GM12878 (cell line): ENCODE data around the gene LATS2. TPM values are rescaled to one million over a fixed set of nuclear protein-coding genes. Genes with fewer than 3 reads are reported as not detected.

Experiments
- ATAC-seq: fragments of 200-7000 bp; cut with Tn5 transposase; 3 replicates; pipeline ENCODE4 v1.9.1; 2020; ENCODE audit warnings: mild to moderate bottlenecking, moderate library complexity
- BruUV-seq: library from RNA; stranded (reverse); fragments of 400-500 nt; replicated peaks from 2 replicates; lab custom pipeline; 2021; lab: Mats Ljungman, UMichigan
- CTCF ChIA-PET: fragments of 300-600 bp; sonication (Branson Sonifier 250); formaldehyde crosslinking; extraction: SDS; loops from one replicate; lab custom pipeline; 2021; ENCODE audit warnings: inconsistent platforms; lab: Yijun Ruan, JAX
- POLR2A ChIA-PET: fragments of 350-600 bp; formaldehyde crosslinking; extraction: SDS; loops from one replicate; lab custom pipeline; 2021; ENCODE audit warnings: inconsistent platforms; lab: Charles Lee
- RAD21 ChIA-PET: fragments of 300-600 bp; sonication (Branson Sonifier 250); formaldehyde crosslinking; loops from one replicate; lab custom pipeline; 2023; ENCODE audit warnings: antibody characterized with exemption; ENCODE audit not compliant: unreplicated experiment; lab: Charles Lee
- SMC1A ChIA-PET: fragments of 300-600 bp; sonication (Branson Sonifier 250); formaldehyde crosslinking; loops from one replicate; lab custom pipeline; 2023; ENCODE audit not compliant: unreplicated experiment, uncharacterized antibody; lab: Charles Lee
- DNase-seq: peaks from one replicate; pipeline ENCODE4 v3.0.0-alpha.2; 2011; ENCODE audit warnings: low read depth, low spot score
- FAIRE-seq: peaks from 3 replicates; lab custom pipeline; 2011; peaks lifted over from hg19 to GRCh38; lab: Jason Lieb, UNC
- H2AFZ ChIP-seq: 2 replicates; pipeline ENCODE4 v1.6.0; 2011; ENCODE audit warnings: low read depth, low read length, control low read depth; ENCODE audit not compliant: control insufficient read depth
- H3K27ac ChIP-seq: 2 replicates; pipeline ENCODE4 v1.5.1; 2011; ENCODE audit warnings: control low read depth; ENCODE audit not compliant: control insufficient read depth, insufficient read depth
- H3K27me3 ChIP-seq, 2 experiments: replicated peaks in 1 of 2; 2 replicates each; pipeline versions ENCODE4 v1.6.0 to v1.6.1; 2011; ENCODE audit warnings: low read length in 1 of 2; ENCODE audit not compliant: control insufficient read depth in 2 of 2, insufficient read depth in 2 of 2
- H3K36me3 ChIP-seq, 2 experiments: 2 replicates each; pipeline ENCODE4 v1.5.1; 2011; ENCODE audit warnings: low read length in 1 of 2; ENCODE audit not compliant: control insufficient read depth in 2 of 2, insufficient read depth in 2 of 2
- H3K4me1 ChIP-seq: 2 replicates; pipeline ENCODE4 v1.6.1; 2011; ENCODE audit warnings: mild to moderate bottlenecking, low read length, moderate library complexity, mixed read lengths; ENCODE audit not compliant: control insufficient read depth, insufficient read depth
- H3K4me2 ChIP-seq: 2 replicates; pipeline ENCODE4 v1.6.0; 2011; ENCODE audit warnings: control low read depth; ENCODE audit not compliant: control insufficient read depth, insufficient read depth
- H3K4me3 ChIP-seq: fragments of 200-600 bp; sonication (generic); 2 replicates; pipeline ENCODE4 v1.5.1; 2016
- H3K79me2 ChIP-seq: 2 replicates; pipeline ENCODE4 v1.6.0; 2011; ENCODE audit warnings: low read length; ENCODE audit not compliant: control insufficient read depth, insufficient read depth
- H3K9ac ChIP-seq: 2 replicates; pipeline ENCODE4 v1.8.0; 2011; ENCODE audit warnings: low read length, control low read depth, mixed read lengths; ENCODE audit not compliant: control insufficient read depth, insufficient read depth
- H3K9me3 ChIP-seq: replicated peaks from 3 replicates; pipeline ENCODE4 v1.5.1; 2011; ENCODE audit warnings: mild to moderate bottlenecking, low read length; ENCODE audit not compliant: control insufficient read depth, insufficient read depth
- H4K20me1 ChIP-seq: 2 replicates; pipeline ENCODE4 v1.6.0; 2011; ENCODE audit not compliant: control insufficient read depth, insufficient read depth
- BRCA1 ChIP-seq: IDR thresholded peaks from 2 replicates; pipeline ENCODE4 v1.6.1; 2011; ENCODE audit warnings: low read depth, low read length, improper control_type of control experiment
- DPF2 ChIP-seq: fragments of 450-650 bp; IDR thresholded peaks from 2 replicates; pipeline ENCODE4 v1.6.1; 2017; ENCODE audit warnings: mild to moderate bottlenecking
- FOXM1 ChIP-seq: IDR thresholded peaks from 2 replicates; pipeline ENCODE4 v1.6.1; 2012; ENCODE audit warnings: low read depth, mild to moderate bottlenecking, inconsistent platforms, low read length, moderate library complexity
- GABPA ChIP-seq: IDR thresholded peaks from 2 replicates; pipeline ENCODE4 v1.6.1; 2014; ENCODE audit warnings: antibody characterized with exemption, low read depth, mild to moderate bottlenecking, inconsistent platforms
- IRF4 ChIP-seq: IDR thresholded peaks from 2 replicates; pipeline ENCODE4 v1.6.1; 2011; ENCODE audit warnings: low read depth, low read length
- JUNB ChIP-seq: IDR thresholded peaks from 2 replicates; pipeline ENCODE4 v1.6.1; 2016; ENCODE audit warnings: antibody characterized with exemption, mild to moderate bottlenecking
- MEF2A ChIP-seq: IDR thresholded peaks from 2 replicates; pipeline ENCODE4 v1.6.1; 2011; ENCODE audit warnings: low read depth, mild to moderate bottlenecking, low read length, moderate library complexity; ENCODE audit not compliant: insufficient read depth
- MLLT1 ChIP-seq: fragments of 450-650 bp; IDR thresholded peaks from 2 replicates; pipeline ENCODE4 v1.6.1; 2016; ENCODE audit warnings: mild to moderate bottlenecking
- NFYA ChIP-seq: IDR thresholded peaks from 2 replicates; pipeline ENCODE4 v1.6.1; 2011; ENCODE audit warnings: low read depth, mild to moderate bottlenecking, low read length, improper control_type of control experiment, borderline replicate concordance
- NR2C1 ChIP-seq: fragments of 450-650 bp; IDR thresholded peaks from 2 replicates; pipeline ENCODE4 v1.6.1; 2017; ENCODE audit warnings: antibody characterized with exemption, mild to moderate bottlenecking, moderate library complexity
- NRF1 ChIP-seq: conservative IDR thresholded peaks from 2 replicates; pipeline ENCODE4 v1.6.1; 2011; ENCODE audit warnings: mild to moderate bottlenecking, low read depth, low read length, improper control_type of control experiment
- RFX5 ChIP-seq: IDR thresholded peaks from 2 replicates; pipeline ENCODE4 v1.6.1; 2011; ENCODE audit warnings: low read depth, low read length, improper control_type of control experiment
- SMARCA5 ChIP-seq: fragments of 450-650 bp; IDR thresholded peaks from 2 replicates; pipeline ENCODE4 v1.6.1; 2017; ENCODE audit warnings: mild to moderate bottlenecking
- STAT1 ChIP-seq: fragments of 450-650 bp; conservative IDR thresholded peaks from 2 replicates; pipeline ENCODE4 v1.6.1; 2014; ENCODE audit warnings: antibody characterized with exemption, mild to moderate bottlenecking
- ZNF24 ChIP-seq: fragments of 450-650 bp; IDR thresholded peaks from 2 replicates; pipeline ENCODE4 v1.6.1; 2017; ENCODE audit warnings: antibody characterized with exemption, mild to moderate bottlenecking
- ZNF274 ChIP-seq: IDR thresholded peaks from one replicate; pipeline ENCODE4 v1.8.0; 2011; ENCODE audit not compliant: insufficient read length, insufficient read depth
- ZZZ3 ChIP-seq: IDR thresholded peaks from 2 replicates; pipeline ENCODE4 v1.6.1; 2011; ENCODE audit warnings: low read depth; ENCODE audit not compliant: control insufficient read depth, insufficient read length
- WGBS: methylation state at CpG from one replicate; pipeline ENCODE4 v1.1.6; 2016; ENCODE audit warnings: low lambda C conversion rate; ENCODE audit not compliant: insufficient replicate concordance, insufficient coverage; ENCODE audit errors: missing lambda C conversion rate; 5-methylcytosine and 5-hydroxymethylcytosine counted together
- in situ Hi-C: fragments of 300-500 bp; cut with MboI; formaldehyde crosslinking; loops from 9 replicates; pipeline ENCODE4 v1.14.3; 2018; ENCODE audit warnings: mixed read lengths
- intact Hi-C: fragments of 100-400 bp; cut with micrococcal nuclease; formaldehyde crosslinking; loops from one replicate; pipeline ENCODE4 v1.14.2; 2022; ENCODE audit not compliant: unreplicated experiment
- polyA plus RNA-seq, 11 experiments: library from polyadenylated mRNA; depleted of rRNA in 4 of 11; unstranded in 6 of 11; stranded (reverse) in 5 of 11; fragments of >200 nt; fragmentation: Nextera tagmentation in 4 of 11; fragmentation: Illumina TruSeq in 1 of 11; extraction: Ambion mirVana in 4 of 11; extraction: Trizol in 1 of 11; gene quantifications; 1 replicate in 1 of 11; 2 replicates in 10 of 11; pipeline versions ENCODE4 v1.2.1 to v1.2.3, GENCODE V29; 2011 to 2016; ENCODE audit warnings: inconsistent platforms in 2 of 11, missing spikeins in 2 of 11, low read depth in 1 of 11
- total RNA-seq, 4 experiments: library from RNA; depleted of rRNA in 3 of 4; stranded (reverse); fragments of >200 nt in 3 of 4; fragmentation: Illumina TruSeq in 1 of 4; extraction: Trizol in 1 of 4; gene quantifications; 2 replicates each; pipeline versions ENCODE4 v1.2.1 to v1.2.3, GENCODE V29; 2013 to 2021
- TF ChIP-seq, protein P1 (sequence below): IDR thresholded peaks from 2 replicates; pipeline ENCODE4 v1.6.1; 2012; ENCODE audit warnings: low read depth, low read length, improper control_type of control experiment

LATS2 gene
- total and polyA plus RNA-seq, 10 of the 15 experiments (the other 5 are each of a cell fraction or from before 2014, with no cell fraction given): 0.90 to 7.8 (median 2.0) TPM

DNA sequence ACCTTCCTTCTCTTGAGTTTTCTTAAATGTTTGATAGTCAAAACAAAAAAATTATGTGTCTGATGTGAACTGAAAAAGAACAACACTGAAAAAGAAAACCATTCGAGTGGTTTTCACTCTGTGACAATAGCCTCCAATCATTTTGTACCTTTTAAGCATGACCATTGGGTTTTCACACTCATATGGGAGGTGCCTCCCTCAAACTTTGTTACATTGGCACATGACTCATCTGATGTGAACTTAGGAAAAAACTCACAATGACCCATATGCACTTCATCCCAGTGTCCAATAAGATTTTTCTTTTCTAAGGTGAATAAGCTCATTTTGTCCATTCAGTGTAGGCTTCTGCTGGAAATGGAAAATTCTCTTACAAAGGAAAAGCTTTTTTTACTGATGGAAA lies 92.2 kb downstream of the LATS2 start:
- H3K79me2 ChIP-seq: no peaks in the 10 kb centered on the region
- H3K4me3 ChIP-seq: no peak overlapping the region
- no TSS peak for BruUV-seq
- SMC1A ChIA-PET: no interaction called here
- POLR2A ChIA-PET: no interaction called here
- H3K4me1 ChIP-seq: no peaks in the 10 kb centered on the region
- no peaks in the 10 kb centered on the region for H4K20me1 ChIP-seq
- intact Hi-C loops: no loop called here
- TF ChIP-seq DPF2 (no peak), SMARCA5 (no peak), JUNB (no peak), ZZZ3 (no peak), FOXM1 (no peak), MLLT1 (no peak), ZNF24 (no peak), ZNF274 (no peak), STAT1 (no peak), IRF4 (no peak), NFYA (no peak), NRF1 (no peak), NR2C1 (no peak), BRCA1 (no peak), GABPA (no peak), RFX5 (no peak), MEF2A (no peak)
- TF ChIP-seq, protein P1, sequence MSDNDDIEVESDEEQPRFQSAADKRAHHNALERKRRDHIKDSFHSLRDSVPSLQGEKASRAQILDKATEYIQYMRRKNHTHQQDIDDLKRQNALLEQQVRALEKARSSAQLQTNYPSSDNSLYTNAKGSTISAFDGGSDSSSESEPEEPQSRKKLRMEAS: no peak
- no peak overlapping the region for H3K27ac ChIP-seq
- in situ Hi-C loops: no loop called here
- no peak overlapping the region for H3K9ac ChIP-seq
- no peaks in the 10 kb centered on the region for H3K9me3 ChIP-seq
- RAD21 ChIA-PET: interaction anchor here (0.7 kb wide), 1 partner anchor 689 kb away, joined by 3 read pairs; no protein-coding TSS in a partner anchor
- no peaks in the 10 kb centered on the region for H3K36me3 ChIP-seq
- peak overlapping the region; percentile 37 for H2AFZ ChIP-seq
- 0 out of 2 replicates have a peak overlapping the region, but pooled peaks have one; percentile 17 for H3K4me2 ChIP-seq
- FAIRE-seq (no peak), DNase-seq (peak; percentile 15), ATAC-seq (peak; percentile 78)
- H3K27me3 ChIP-seq: no peaks in the 10 kb centered on the region
- WGBS: 0% methylated on average over 1 of the region's 1 CpG
- CTCF ChIA-PET: no interaction called here
